HepG2 (cell line): ENCODE data around the gene THOC6. TPM values are rescaled to one million over a fixed set of nuclear protein-coding genes. Genes with fewer than 3 reads are reported as not detected.

Experiments used
- ARHGAP35 ChIP-seq: sonication (generic); formaldehyde crosslinking; IDR thresholded peaks from 2 replicates; pipeline ENCODE4 v1.9.0; 2022; ENCODE audit warnings: mild to moderate bottlenecking, inconsistent platforms, moderate library complexity, missing genetic modification reagents, borderline replicate concordance
- ASH2L ChIP-seq: fragments of 300-600, 200-600 bp; sonication (generic); IDR thresholded peaks from 2 replicates; pipeline ENCODE4 v1.7.0; 2017; ENCODE audit warnings: low read depth, mild to moderate bottlenecking, moderate library complexity, mixed read lengths, low read length; ENCODE audit not compliant: insufficient read length
- CHD2 ChIP-seq: IDR thresholded peaks from 2 replicates; pipeline ENCODE4 v1.6.1; 2011; ENCODE audit warnings: low read depth, low read length, improper control_type of control experiment
- DNMT1 ChIP-seq: sonication (generic); formaldehyde crosslinking; IDR thresholded peaks from 2 replicates; pipeline ENCODE4 v1.5.1; 2020; ENCODE audit warnings: mild to moderate bottlenecking, missing genetic modification reagents
- HBP1 ChIP-seq: IDR thresholded peaks from 2 replicates; pipeline ENCODE4 v1.6.1; 2016; ENCODE audit warnings: low read depth, control low read depth
- HES4 ChIP-seq: sonication (generic); formaldehyde crosslinking; IDR thresholded peaks from 2 replicates; pipeline ENCODE4 v1.9.0; 2021; ENCODE audit warnings: mild to moderate bottlenecking, missing genetic modification reagents, borderline replicate concordance
- HOXA5 ChIP-seq: sonication (generic); formaldehyde crosslinking; IDR thresholded peaks from 2 replicates; pipeline ENCODE4 v1.4.0; 2020; ENCODE audit warnings: missing genetic modification reagents
- JDP2 ChIP-seq: sonication (generic); formaldehyde crosslinking; IDR thresholded peaks from 2 replicates; pipeline ENCODE4 v1.8.1; 2022; ENCODE audit warnings: missing genetic modification reagents, borderline replicate concordance
- KAT8 ChIP-seq: IDR thresholded peaks from 2 replicates; pipeline ENCODE4 v1.6.1; 2016; ENCODE audit warnings: missing genetic modification reagents, missing compliant biosample characterization
- MYNN ChIP-seq: sonication (generic); formaldehyde crosslinking; IDR thresholded peaks from 2 replicates; pipeline ENCODE4 v1.4.0; 2020; ENCODE audit warnings: mild to moderate bottlenecking, low read depth, missing genetic modification reagents
- PRPF4 ChIP-seq: fragments of 200-400 bp; formaldehyde crosslinking; IDR thresholded peaks from 2 replicates; pipeline ENCODE4 v1.6.1; 2016; ENCODE audit warnings: low read length, low read depth; ENCODE audit not compliant: poor library complexity, severe bottlenecking
- RAD51 ChIP-seq: fragments of 450-650 bp; IDR thresholded peaks from 2 replicates; pipeline ENCODE4 v1.6.1; 2016; ENCODE audit warnings: borderline replicate concordance
- RBFOX2 ChIP-seq: fragments of 200-400 bp; formaldehyde crosslinking; IDR thresholded peaks from 2 replicates; pipeline ENCODE4 v1.6.1; 2017; ENCODE audit warnings: low read depth, mild to moderate bottlenecking, low read length
- SMC3 ChIP-seq: IDR thresholded peaks from 2 replicates; pipeline ENCODE4 v1.6.1; 2011; ENCODE audit warnings: low read length, improper control_type of control experiment
- SNAI1 ChIP-seq: sonication (generic); formaldehyde crosslinking; IDR thresholded peaks from 2 replicates; pipeline ENCODE4 v1.5.0; 2020; ENCODE audit warnings: mild to moderate bottlenecking, missing genetic modification reagents, borderline replicate concordance
- ZNF407 ChIP-seq: sonication (generic); formaldehyde crosslinking; IDR thresholded peaks from one replicate; pipeline ENCODE4 v1.5.1; 2020; ENCODE audit warnings: mild to moderate bottlenecking, missing genetic modification reagents; ENCODE audit errors: not compliant biosample characterization
- ZNF460 ChIP-seq: sonication (generic); formaldehyde crosslinking; IDR thresholded peaks from 2 replicates; pipeline ENCODE4 v1.5.1; 2020; ENCODE audit warnings: missing genetic modification reagents, mild to moderate bottlenecking, borderline replicate concordance
- polyA plus RNA-seq, 8 experiments: library from polyadenylated mRNA; depleted of rRNA in 3 of 8; stranded (reverse) in 7 of 8; unstranded in 1 of 8; fragments of >200 nt; fragmentation: Illumina TruSeq in 4 of 8; extraction: Trizol in 4 of 8; gene quantifications; 2 replicates each; pipeline versions ENCODE4 v1.2.1 to v1.2.3, GENCODE V29; 2011 to 2016; ENCODE audit warnings: low read depth in 4 of 8, missing spikeins in 1 of 8, mixed read lengths in 1 of 8; ENCODE audit not compliant: insufficient read depth in 1 of 8
- total RNA-seq, 5 experiments: library from RNA; depleted of rRNA; stranded (reverse); fragments of >200 nt; fragmentation: Illumina TruSeq; extraction: Trizol; gene quantifications; 2 replicates each; pipeline ENCODE4 v1.2.3, GENCODE V29; 2016; ENCODE audit warnings: low read depth in 1 of 5
- TF ChIP-seq, protein P1 (sequence below): sonication (generic); formaldehyde crosslinking; IDR thresholded peaks from 2 replicates; pipeline ENCODE4 v1.4.0; 2020; ENCODE audit warnings: mild to moderate bottlenecking, low read depth, missing genetic modification reagents

The THOC6 gene
- total and polyA plus RNA-seq, 2 of the 13 experiments (the other 11 are each of a cell fraction or from before 2014, with no cell fraction given) = 32.1 to 37.0 TPM

DNA sequence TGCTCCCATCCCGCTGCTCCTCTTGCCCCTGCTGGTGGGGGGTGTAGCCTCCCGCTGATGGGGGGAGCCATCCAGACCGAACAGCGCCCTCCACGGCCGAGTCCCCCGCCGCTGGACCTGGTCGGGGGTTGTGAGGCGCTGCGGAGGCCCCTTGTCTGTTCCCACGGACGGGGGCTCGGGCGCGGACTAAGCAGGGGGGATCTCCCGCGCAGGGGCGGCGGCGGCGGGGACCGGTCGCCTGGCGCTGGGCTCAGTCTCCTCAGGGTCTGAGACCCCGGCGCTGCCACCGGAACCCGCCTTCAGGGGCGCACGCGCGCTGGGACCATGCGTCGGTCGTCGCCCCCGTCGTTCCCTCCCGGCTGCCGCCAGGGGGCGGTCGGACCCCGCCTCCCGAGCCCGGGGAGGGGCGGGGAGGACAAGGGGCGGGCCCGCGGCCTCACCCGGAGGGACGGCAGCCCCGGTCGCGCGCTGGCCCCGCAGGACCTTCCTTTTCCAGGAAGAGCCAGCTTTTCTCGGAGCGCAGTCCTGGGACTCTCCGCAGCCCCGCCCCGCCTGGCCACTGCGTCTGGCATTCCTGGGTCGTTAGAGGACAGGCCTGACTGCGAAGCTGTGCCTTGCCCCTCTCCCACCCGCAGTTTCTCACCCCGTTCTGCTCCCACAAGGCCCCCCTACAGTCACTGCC is 35.3 kb downstream of the THOC6 start (continued):
- no peak for TF ChIP-seq JDP2 (CRISPR knock-in tag)
- no peak for TF ChIP-seq ZNF460 (CRISPR knock-in tag)
- TF ChIP-seq PRPF4 = no peak
- TF ChIP-seq ASH2L = peak; percentile 42
- no peak for TF ChIP-seq CHD2
- TF ChIP-seq HES4 (CRISPR knock-in tag) = 0 out of 2 replicates have a peak, but pooled peaks have one; percentile 17
- TF ChIP-seq ARHGAP35 = peak; percentile 22; the same call in 1 of the 2 replicates
- 0 out of 2 replicates have a peak, but pooled peaks have one; percentile 46 for TF ChIP-seq DNMT1
- no peak for TF ChIP-seq RAD51
- TF ChIP-seq HOXA5 = peak; percentile 72; the same call in 1 of the 2 replicates
- TF ChIP-seq MYNN (CRISPR knock-in tag) = no peak
- TF ChIP-seq SMC3 = peak; percentile 26; the same call in 1 of the 2 replicates
- TF ChIP-seq KAT8 = peak; percentile 66; the same call in 1 of the 2 replicates
- TF ChIP-seq HBP1 (CRISPR knock-in tag) = no peak
- peak; percentile 25 for TF ChIP-seq ZNF407
- TF ChIP-seq SNAI1 (CRISPR knock-in tag) = 0 out of 2 replicates have a peak, but pooled peaks have one; percentile 45
- TF ChIP-seq, protein P1, sequence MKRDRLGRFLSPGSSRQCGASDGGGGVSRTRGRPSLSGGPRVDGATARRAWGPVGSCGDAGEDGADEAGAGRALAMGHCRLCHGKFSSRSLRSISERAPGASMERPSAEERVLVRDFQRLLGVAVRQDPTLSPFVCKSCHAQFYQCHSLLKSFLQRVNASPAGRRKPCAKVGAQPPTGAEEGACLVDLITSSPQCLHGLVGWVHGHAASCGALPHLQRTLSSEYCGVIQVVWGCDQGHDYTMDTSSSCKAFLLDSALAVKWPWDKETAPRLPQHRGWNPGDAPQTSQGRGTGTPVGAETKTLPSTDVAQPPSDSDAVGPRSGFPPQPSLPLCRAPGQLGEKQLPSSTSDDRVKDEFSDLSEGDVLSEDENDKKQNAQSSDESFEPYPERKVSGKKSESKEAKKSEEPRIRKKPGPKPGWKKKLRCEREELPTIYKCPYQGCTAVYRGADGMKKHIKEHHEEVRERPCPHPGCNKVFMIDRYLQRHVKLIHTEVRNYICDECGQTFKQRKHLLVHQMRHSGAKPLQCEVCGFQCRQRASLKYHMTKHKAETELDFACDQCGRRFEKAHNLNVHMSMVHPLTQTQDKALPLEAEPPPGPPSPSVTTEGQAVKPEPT (CRISPR knock-in tag) = no peak
- TF ChIP-seq RBFOX2 = peak; percentile 71
